ENCODE results near the gene PRSS2. TPM values are rescaled to one million over a fixed set of nuclear protein-coding genes. Genes with fewer than 3 reads are reported as not detected.

Gene PRSS2
- total and polyA plus RNA-seq, 5 experiments from 2014 or later: not detected

DNA sequence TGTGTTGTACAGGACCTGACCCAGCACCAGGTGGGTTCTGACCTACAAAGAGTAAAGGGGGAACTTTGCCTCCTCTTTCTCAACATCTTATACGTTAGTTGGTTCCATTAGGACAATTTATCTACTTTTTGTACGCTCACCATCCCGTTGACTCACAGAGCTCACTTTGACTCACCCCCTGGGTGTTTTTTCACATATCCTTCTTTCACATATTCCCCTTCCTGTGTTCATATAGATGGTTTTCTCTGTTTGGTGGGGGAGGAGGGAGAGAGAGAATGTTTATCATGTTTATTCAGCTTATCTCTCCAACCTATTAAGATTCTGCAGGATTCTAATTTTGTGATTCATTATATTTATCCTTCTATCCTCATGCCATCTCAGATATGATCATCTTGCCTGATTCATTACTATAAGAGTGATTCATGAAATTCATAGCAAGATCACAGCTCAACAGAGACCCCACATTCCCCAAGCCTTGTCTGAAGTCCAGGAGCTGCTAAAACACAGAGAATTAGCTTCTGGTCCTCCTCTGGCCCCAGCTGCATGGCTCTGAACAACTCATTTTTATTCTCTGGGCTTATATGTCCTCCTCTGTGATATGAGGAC lies 37.2 kb downstream of the PRSS2 start:
- POLR2A ChIA-PET: interaction anchor here (0.6 to 16.2 kb wide), 62 partner anchors 9 to 576 kb away, joined by 3 to 3070 read pairs (median 5); partner anchors contain the start of genes EPHB6 and GSTK1
- DNase-seq (peak in 6 of 10 donors; percentile 38 to 61 (median 52)), ATAC-seq (peak; percentile 1 to 10)
- peaks cover 0 to 2% (median 0%) of the 10 kb centered on the region in 5 donors for H3K27me3 Mint-ChIP-seq
- H3K4me3 Mint-ChIP-seq: peak overlapping the region; percentile 70 to 93 (median 87)
- H3K9me3 Mint-ChIP-seq: no peaks in the 10 kb centered on the region
- peaks cover 66 to 99% (median 97%) of the 10 kb centered on the region in 4 donors for H3K4me1 Mint-ChIP-seq
- H3K36me3 Mint-ChIP-seq: peaks cover 5 to 20% (median 17%) of the 10 kb centered on the region in 3 donors
- peak overlapping the region; percentile 94 to 100 (median 100) for H3K27ac Mint-ChIP-seq

DNA sequence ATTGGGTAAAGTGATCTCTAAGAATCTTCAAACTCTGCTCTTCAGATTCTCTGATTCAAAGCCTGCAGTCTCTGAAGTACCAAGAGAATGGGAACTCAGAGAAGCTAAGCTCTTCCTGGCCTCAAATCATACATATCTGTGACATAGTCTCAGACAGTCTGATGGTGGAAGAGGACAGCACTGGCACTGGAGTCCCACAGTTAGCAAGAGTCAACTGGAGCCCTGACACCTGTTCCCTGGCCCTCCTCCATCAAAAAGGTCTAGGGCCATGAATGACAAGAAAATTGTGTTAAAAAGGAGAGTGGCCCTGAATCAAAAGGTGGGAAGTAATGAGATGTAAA lies 37.7 kb downstream of the PRSS2 start:
- DNase-seq (peak in 1 of 10 donors; percentile 94), ATAC-seq (peak; percentile 43 to 59)
- H3K4me3 Mint-ChIP-seq: peak overlapping the region; percentile 70 to 93 (median 87)
- peak overlapping the region; percentile 94 to 100 (median 100) for H3K27ac Mint-ChIP-seq
- POLR2A ChIA-PET: interaction anchor here (0.6 to 16.2 kb wide), 56 partner anchors 9 to 576 kb away, joined by 3 to 3070 read pairs (median 6); partner anchors contain the start of genes EPHB6 and GSTK1
- H3K9me3 Mint-ChIP-seq: no peaks in the 10 kb centered on the region
- peaks cover under 1 to 15% (median 13%) of the 10 kb centered on the region in 3 donors for H3K36me3 Mint-ChIP-seq
- peaks cover 0 to 2% (median 0%) of the 10 kb centered on the region in 5 donors for H3K27me3 Mint-ChIP-seq
- H3K4me1 Mint-ChIP-seq: peaks cover 64 to 99% (median 97%) of the 10 kb centered on the region in 4 donors

DNA sequence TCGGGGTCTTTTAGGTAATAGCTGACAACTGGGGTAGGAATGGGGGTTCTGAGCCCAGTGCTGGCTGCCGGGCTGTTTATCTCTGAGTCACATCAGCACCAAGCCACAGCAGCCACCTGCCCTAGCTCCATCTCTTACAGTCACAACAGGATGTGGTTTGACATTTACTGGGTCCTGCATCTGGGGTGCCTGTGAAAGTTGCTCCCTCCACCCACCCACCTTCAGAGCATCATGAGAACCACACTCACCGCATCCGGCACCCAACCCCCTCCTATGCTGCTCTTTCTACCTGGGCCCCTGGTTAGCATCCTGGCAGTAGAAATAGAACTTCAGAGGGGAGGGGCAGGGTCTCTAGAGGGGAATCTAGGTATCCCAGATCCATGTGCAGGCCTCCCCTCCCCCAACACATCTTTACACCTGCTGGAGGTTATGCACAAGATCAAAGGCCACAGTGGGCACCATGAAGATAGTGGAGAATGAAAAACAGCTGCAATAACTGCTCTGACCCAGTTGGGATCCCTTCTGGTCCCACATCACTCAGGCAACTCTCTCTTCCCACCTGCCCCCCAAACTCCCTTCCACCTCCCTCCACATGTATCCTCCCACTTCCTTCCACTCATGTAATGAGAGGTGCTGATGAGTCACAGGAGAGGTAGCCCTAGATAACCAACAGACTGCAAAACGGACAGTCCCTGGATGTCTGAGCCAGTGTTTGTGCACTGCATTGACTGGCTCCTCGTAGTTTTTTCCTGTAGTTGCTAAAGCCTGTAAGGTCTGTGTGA lies 38.2 kb downstream of the PRSS2 start:
- DNase-seq: peak; percentile 78 to 99 (median 96)

DNA sequence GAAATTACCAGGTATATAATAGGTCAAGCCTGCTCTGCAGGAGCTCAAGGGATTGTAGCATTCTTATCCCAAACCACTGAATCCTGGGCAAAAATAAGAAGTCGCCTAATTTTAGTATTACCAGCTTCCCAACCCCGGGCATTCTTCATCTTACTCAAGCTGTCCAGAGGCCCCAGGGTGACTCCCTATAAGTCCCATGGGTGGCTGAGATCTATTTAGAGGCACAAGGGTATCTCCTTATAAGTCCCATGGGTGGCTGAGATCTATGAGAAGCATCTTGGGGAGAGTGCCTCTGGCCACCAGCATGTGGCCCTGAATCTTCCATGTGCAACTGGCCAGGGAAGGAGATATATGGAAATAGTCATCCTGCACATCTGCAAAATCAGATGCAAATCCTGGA lies 38.9 kb downstream of the PRSS2 start:
- Mint-ChIP-seq H3K9me3 (no peaks in the 10 kb centered on the region), H3K4me3 (peak overlapping the region; percentile 70 to 93 (median 87)), H3K4me1 (peaks cover 57 to 97% (median 95%) of the 10 kb centered on the region in 4 donors), H3K27me3 (peaks cover 0 to 2% (median 0%) of the 10 kb centered on the region in 5 donors), H3K27ac (peak overlapping the region; percentile 94 to 100 (median 100)), H3K36me3 (peaks cover 0 to 4% (median 1%) of the 10 kb centered on the region in 3 donors)
- POLR2A ChIA-PET: interaction anchor here (1.0 to 16.2 kb wide), 35 partner anchors 9 to 566 kb away, joined by 3 to 3070 read pairs (median 9); partner anchors contain the start of gene EPHB6
- no peak for ATAC-seq
- DNase-seq: no peak

More for the DNA sequence above, 38.2 kb downstream of the PRSS2 start:
- POLR2A ChIA-PET: interaction anchor here (0.6 to 16.2 kb wide), 58 partner anchors 8 to 575 kb away, joined by 3 to 3070 read pairs (median 7); partner anchors contain the start of genes EPHB6 and GSTK1
- peak; percentile 64 to 82 for ATAC-seq
- Mint-ChIP-seq H3K4me1 (peaks cover 63 to 99% (median 96%) of the 10 kb centered on the region in 4 donors), H3K27ac (peak overlapping the region; percentile 94 to 100 (median 100)), H3K4me3 (peak overlapping the region; percentile 70 to 93 (median 87)), H3K36me3 (peaks cover 0 to 10% (median 7%) of the 10 kb centered on the region in 3 donors), H3K9me3 (no peaks in the 10 kb centered on the region), H3K27me3 (peaks cover 0 to 2% (median 0%) of the 10 kb centered on the region in 5 donors)

DNA sequence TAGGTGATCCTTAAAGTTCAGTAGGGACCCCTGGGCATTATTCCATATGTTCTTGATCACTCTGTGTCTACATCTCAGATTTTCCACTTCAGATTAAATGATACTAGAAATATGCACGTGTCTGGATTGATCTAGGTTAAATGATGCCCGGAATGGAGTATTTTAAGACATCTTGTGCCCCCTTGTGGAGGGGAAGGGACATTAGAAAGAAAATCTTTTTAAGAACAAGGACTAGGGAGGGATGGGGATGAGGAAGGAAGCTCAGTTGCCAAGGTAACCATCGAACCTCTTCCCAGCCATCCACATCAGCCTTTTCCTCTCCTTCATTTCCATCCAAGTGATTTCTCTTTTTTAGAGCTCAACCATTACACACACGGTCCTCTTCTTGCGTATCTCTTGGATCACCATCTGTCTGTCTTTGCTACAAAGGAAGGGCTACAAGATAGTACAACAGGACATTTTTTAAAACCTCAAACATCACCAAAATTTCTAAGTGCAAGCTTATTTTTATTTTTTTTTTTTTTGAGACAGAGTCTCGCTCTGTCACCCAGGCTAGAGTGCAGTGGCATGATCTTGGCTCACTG lies 40.5 kb downstream of the PRSS2 start:
- Mint-ChIP-seq H3K36me3 (no peaks in the 10 kb centered on the region), H3K27ac (peak overlapping the region; percentile 94 to 100 (median 100)), H3K4me3 (peak overlapping the region; percentile 2 to 93 (median 62)), H3K27me3 (peaks cover 0 to 2% (median 0%) of the 10 kb centered on the region in 5 donors), H3K9me3 (no peaks in the 10 kb centered on the region), H3K4me1 (peaks cover 51 to 86% (median 84%) of the 10 kb centered on the region in 4 donors)
- POLR2A ChIA-PET: interaction anchor here (0.6 to 16.2 kb wide), 28 partner anchors 17 to 512 kb away, joined by 3 to 3070 read pairs (median 4); no protein-coding TSS in a partner anchor
- DNase-seq (peak in 8 of 10 donors; percentile 44 to 83 (median 68)), ATAC-seq (no peak)

DNA sequence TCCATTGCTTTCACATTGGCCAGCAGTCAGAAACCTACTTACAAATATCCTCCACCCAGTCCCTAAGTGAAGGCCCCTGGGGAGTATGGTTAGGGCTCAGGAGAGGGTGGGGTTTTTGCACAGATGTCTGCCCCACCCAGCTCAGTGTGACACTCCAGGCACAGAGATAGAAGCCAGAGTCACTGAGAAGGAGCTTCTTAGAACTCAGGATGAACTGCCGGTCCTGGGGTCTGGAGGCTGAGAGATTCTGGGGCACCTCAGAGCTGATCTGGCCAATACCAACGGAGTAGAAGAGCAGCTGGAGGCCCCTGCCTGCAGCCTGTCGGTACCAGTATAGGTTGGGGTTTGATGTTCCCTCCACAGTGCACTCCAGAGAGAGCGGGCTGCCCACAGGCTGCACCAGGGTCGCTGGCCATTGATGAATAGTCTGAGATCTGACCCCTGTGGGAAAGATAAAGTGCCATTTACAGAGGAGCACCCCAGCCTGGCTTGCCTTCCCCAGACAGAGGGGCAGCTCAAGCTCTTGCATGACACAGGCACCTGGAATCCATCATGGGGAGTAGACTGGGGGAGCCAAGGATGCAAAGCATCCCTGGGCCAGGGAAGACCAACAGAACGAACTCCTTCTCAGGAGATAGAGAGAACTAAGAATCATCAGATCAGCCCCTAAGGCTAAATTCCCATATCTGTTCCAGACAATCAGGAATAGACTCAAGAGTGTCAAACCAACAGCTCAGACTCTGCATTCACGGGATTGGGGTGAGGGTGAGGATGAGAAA lies 41.9 kb downstream of the PRSS2 start:
- DNase-seq (peak in 1 of 10 donors; percentile 11), ATAC-seq (no peak)
- Mint-ChIP-seq H3K4me1 (peaks cover 42 to 74% (median 70%) of the 10 kb centered on the region in 4 donors), H3K27ac (peak overlapping the region; percentile 94 to 100 (median 100)), H3K36me3 (no peaks in the 10 kb centered on the region), H3K9me3 (no peaks in the 10 kb centered on the region), H3K4me3 (peak overlapping the region; percentile 53 to 93 (median 72)), H3K27me3 (peaks cover 0 to 2% (median 0%) of the 10 kb centered on the region in 5 donors)
- POLR2A ChIA-PET: interaction anchor here (1.0 to 16.2 kb wide), 14 partner anchors 9 to 509 kb away, joined by 3 to 3070 read pairs (median 4); no protein-coding TSS in a partner anchor

DNA sequence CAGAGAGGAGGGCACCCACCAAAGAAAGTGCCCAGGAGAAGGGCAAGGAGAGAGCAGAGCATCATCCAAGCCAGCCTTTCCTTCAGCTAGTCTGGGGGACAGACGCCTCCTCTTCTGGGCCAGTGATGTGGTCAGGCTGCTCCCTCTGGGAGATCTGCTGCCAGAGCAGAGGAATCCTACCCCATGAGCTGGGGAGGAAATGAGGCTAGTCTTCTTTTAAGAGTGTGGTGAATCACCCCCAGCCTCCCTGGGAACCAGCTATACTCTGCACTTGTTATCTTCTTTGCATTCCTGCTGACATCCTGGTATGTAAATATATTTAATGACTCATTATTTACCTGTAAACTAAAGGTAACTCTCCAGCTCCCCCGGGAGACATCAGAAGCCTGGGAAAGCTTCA lies 42.5 kb downstream of the PRSS2 start:
- POLR2A ChIA-PET: interaction anchor here (0.7 to 16.2 kb wide), 12 partner anchors 8 to 535 kb away, joined by 3 to 3070 read pairs (median 4); partner anchors contain the start of gene EPHB6
- H3K27ac Mint-ChIP-seq: peak overlapping the region; percentile 85 to 100 (median 100)
- no peaks in the 10 kb centered on the region for H3K36me3 Mint-ChIP-seq
- no peaks in the 10 kb centered on the region for H3K9me3 Mint-ChIP-seq
- H3K4me1 Mint-ChIP-seq: peaks cover 37 to 68% (median 64%) of the 10 kb centered on the region in 4 donors
- DNase-seq (peak in 1 of 10 donors; percentile 11), ATAC-seq (no peak)
- H3K4me3 Mint-ChIP-seq: peak overlapping the region; percentile 53 to 93 (median 72)
- peaks cover 0 to 2% (median 0%) of the 10 kb centered on the region in 5 donors for H3K27me3 Mint-ChIP-seq

DNA sequence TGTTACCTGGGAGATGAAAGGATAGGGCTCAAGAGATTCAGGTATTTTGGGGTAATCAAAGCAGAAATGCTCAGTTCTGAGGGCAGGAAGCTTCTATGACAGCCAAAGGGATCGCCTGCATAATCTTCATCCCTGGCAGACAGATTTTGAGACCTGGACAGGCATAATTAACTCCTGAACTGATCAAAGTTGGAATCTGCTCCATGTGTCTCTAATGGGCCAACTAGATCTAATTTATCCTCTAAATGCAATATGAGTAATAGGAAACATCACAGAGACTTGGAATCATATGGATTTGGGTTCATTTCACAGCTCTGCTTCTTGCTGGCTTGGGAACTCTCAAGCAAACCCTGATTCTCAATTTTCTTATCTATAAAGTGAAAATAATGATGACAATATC lies 42.9 kb downstream of the PRSS2 start:
- Mint-ChIP-seq H3K27me3 (peaks cover 0 to 2% (median 0%) of the 10 kb centered on the region in 5 donors), H3K9me3 (no peaks in the 10 kb centered on the region), H3K4me3 (peak overlapping the region; percentile 15 to 93 (median 72)), H3K27ac (peak overlapping the region; percentile 85 to 100 (median 100)), H3K4me1 (peaks cover 35 to 67% (median 61%) of the 10 kb centered on the region in 4 donors), H3K36me3 (no peaks in the 10 kb centered on the region)
- ATAC-seq (no peak), DNase-seq (no peak)
- POLR2A ChIA-PET: interaction anchor here (0.7 to 16.2 kb wide), 10 partner anchors 8 to 535 kb away, joined by 3 to 3070 read pairs (median 4); partner anchors contain the start of gene EPHB6

DNA sequence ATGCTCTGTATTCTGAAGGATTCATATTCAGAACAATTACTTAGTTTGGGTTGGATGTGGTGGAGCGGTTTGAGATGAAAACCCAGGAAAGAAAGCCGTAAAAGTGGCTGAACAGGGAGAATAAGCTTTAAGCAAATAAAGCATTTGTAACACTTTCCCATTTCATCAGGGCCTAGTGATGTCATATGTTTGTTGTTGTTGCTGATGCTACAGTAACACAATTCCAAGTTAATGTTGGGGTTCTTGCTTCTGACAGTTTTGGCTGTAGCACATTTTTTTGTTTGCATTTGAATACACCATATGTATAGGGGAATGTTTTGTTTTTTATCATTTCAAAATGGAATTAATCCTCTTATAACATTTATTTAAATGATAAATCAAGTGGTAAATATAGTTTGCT lies 43.7 kb downstream of the PRSS2 start:
- POLR2A ChIA-PET: interaction anchor here (0.7 to 16.2 kb wide), 5 partner anchors 11 to 210 kb away, joined by 3 to 3070 read pairs (median 4); no protein-coding TSS in a partner anchor
- Mint-ChIP-seq H3K36me3 (no peaks in the 10 kb centered on the region), H3K27ac (peak overlapping the region in 8 of 10 donors; percentile 12 to 99 (median 45)), H3K4me3 (peak overlapping the region in 8 of 10 donors; percentile 6 to 59 (median 44)), H3K9me3 (no peaks in the 10 kb centered on the region), H3K4me1 (peaks cover 31 to 66% (median 54%) of the 10 kb centered on the region in 4 donors), H3K27me3 (peaks cover 0 to 1% (median 0%) of the 10 kb centered on the region in 5 donors)
- no peak for DNase-seq
- ATAC-seq: no peak

DNA sequence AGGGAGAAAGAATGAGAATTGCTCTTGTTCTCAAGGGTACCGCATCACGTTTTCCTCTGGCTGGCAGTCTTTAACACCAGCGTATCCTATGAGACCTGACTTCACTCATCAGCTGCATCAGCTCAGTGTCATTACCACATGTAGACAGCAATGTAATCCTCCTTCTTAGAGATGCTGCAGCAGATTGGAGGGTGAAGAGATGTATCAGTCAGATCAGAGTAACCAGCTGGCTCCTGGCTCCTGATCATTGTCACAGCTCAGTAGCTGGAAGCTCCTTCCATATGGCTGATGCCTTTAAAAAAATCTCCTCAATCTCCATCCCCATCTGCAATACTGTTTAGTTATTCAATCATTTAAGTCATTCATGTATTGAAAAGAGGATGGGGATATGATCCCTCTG lies 44.4 kb downstream of the PRSS2 start:
- peak overlapping the region in 7 of 10 donors; percentile 27 to 73 (median 65) for H3K27ac Mint-ChIP-seq
- ATAC-seq (no peak), DNase-seq (no peak)
- no peaks in the 10 kb centered on the region for H3K36me3 Mint-ChIP-seq
- peaks cover 0 to 1% (median 0%) of the 10 kb centered on the region in 5 donors for H3K27me3 Mint-ChIP-seq
- H3K4me3 Mint-ChIP-seq: peak overlapping the region in 5 of 10 donors; percentile 12 to 63 (median 31)
- POLR2A ChIA-PET: interaction anchor here (16.2 kb wide), 1 partner anchor 23 kb away, joined by 3070 read pairs; no protein-coding TSS in a partner anchor
- no peaks in the 10 kb centered on the region for H3K9me3 Mint-ChIP-seq
- peaks cover 27 to 59% (median 47%) of the 10 kb centered on the region in 4 donors for H3K4me1 Mint-ChIP-seq

DNA sequence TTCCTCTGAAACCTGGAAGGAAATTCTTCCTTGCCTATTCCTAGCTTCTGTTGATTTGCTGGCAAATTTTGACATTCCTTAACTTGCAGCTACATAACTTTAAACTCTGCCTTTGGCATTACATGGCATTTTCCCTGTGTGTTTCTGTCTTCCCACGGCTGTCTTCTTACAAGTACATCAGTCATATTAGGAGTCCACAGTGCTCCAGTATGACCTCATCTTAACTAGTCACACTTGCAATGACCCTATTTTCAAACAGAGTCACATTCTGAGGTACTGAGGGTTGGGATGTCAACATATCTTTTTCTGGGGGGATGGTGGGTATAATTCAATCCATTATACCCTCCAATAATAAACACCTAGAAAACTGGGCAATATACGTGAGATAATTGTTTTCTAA lies 46.7 kb downstream of the PRSS2 start:
- peaks cover 0 to 4% (median 2%) of the 10 kb centered on the region in 5 donors for H3K27me3 Mint-ChIP-seq

More for the DNA sequence above, 46.7 kb downstream of the PRSS2 start:
- Mint-ChIP-seq H3K9me3 (peaks cover 0 to 7% (median 4%) of the 10 kb centered on the region in 9 donors), H3K4me1 (peaks cover 19 to 35% (median 25%) of the 10 kb centered on the region in 4 donors), H3K4me3 (no peak overlapping the region), H3K36me3 (peaks cover 0 to 9% (median 8%) of the 10 kb centered on the region in 3 donors), H3K27ac (peak overlapping the region in 1 of 10 donors; percentile 12)
- ATAC-seq (no peak), DNase-seq (no peak)
- POLR2A ChIA-PET: interaction anchor here (1.1 to 16.2 kb wide), 3 partner anchors 9 to 26 kb away, joined by 4 to 3070 read pairs (median 10); no protein-coding TSS in a partner anchor

Measured in naive thymus-derived CD8-positive, alpha-beta T cell (primary cell).